ENCODE data around the gene PBX4. TPM values are rescaled to one million over a fixed set of nuclear protein-coding genes. Genes with fewer than 3 reads are reported as not detected.

PBX4 gene
- total RNA-seq, 1 donor from 2014 or later: 0.53 TPM

GRCh38 chr19:19534556-19535265 is 83.8 kb downstream of the PBX4 start:
- FAIRE-seq (no peak), DNase-seq (ENCODE audit: low read depth) (no peak)
- Histone ChIP-seq H3K36me3 (ENCODE audit: control insufficient read depth, insufficient read depth, low read length) (no peaks in the 10 kb centered on the region), H3K27me3 (ENCODE audit: control insufficient read depth, insufficient read depth, low read length) (peaks cover 15% of the 10 kb centered on the region), H3K4me3 (ENCODE audit: low read depth, low read length) (no peak overlapping the region)
- no peak for TF ChIP-seq CTCF (IDR thresholded peaks at IDR 0.05; ENCODE audit: insufficient read depth, low read length, severe bottlenecking)

GRCh38 chr19:19533841-19534240 is 84.6 kb downstream of the PBX4 start:
- FAIRE-seq (no peak), DNase-seq (ENCODE audit: low read depth) (no peak)
- Histone ChIP-seq H3K27me3 (ENCODE audit: control insufficient read depth, insufficient read depth, low read length) (peaks cover 11% of the 10 kb centered on the region), H3K4me3 (ENCODE audit: low read depth, low read length) (no peak overlapping the region), H3K36me3 (ENCODE audit: control insufficient read depth, insufficient read depth, low read length) (peaks cover 1% of the 10 kb centered on the region)
- TF ChIP-seq CTCF (IDR thresholded peaks at IDR 0.05; ENCODE audit: insufficient read depth, low read length, severe bottlenecking): no peak

- no peak overlapping the region for H3K4me3 ChIP-seq (ENCODE audit: low read depth, low read length)
- no peak for FAIRE-seq
Measured at GRCh38 chr19:19532806-19533701, 85.4 kb downstream of the PBX4 start.

GRCh38 chr19:19531951-19532805 is 86.3 kb downstream of the PBX4 start:
- FAIRE-seq (no peak), DNase-seq (ENCODE audit: low read depth) (no peak)
- peaks cover 3% of the 10 kb centered on the region for H3K36me3 ChIP-seq (ENCODE audit: control insufficient read depth, insufficient read depth, low read length)
- TF ChIP-seq CTCF (IDR thresholded peaks at IDR 0.05; ENCODE audit: insufficient read depth, low read length, severe bottlenecking): peak; percentile 99
- H3K4me3 ChIP-seq (ENCODE audit: low read depth, low read length): no peak overlapping the region
- H3K27me3 ChIP-seq (ENCODE audit: control insufficient read depth, insufficient read depth, low read length): peaks cover 3% of the 10 kb centered on the region

More at GRCh38 chr19:19532806-19533701, 85.4 kb downstream of the PBX4 start:
- Histone ChIP-seq H3K36me3 (ENCODE audit: control insufficient read depth, insufficient read depth, low read length) (peaks cover 1% of the 10 kb centered on the region), H3K27me3 (ENCODE audit: control insufficient read depth, insufficient read depth, low read length) (peaks cover 6% of the 10 kb centered on the region)
- no peak for TF ChIP-seq CTCF (IDR thresholded peaks at IDR 0.05; ENCODE audit: insufficient read depth, low read length, severe bottlenecking)
- DNase-seq (ENCODE audit: low read depth): no peak

- Histone ChIP-seq H3K36me3 (ENCODE audit: control insufficient read depth, insufficient read depth, low read length) (peaks cover 6% of the 10 kb centered on the region), H3K27me3 (ENCODE audit: control insufficient read depth, insufficient read depth, low read length) (peaks cover 3% of the 10 kb centered on the region), H3K4me3 (ENCODE audit: low read depth, low read length) (no peak overlapping the region)
- FAIRE-seq (no peak), DNase-seq (ENCODE audit: low read depth) (no peak)
- TF ChIP-seq CTCF (IDR thresholded peaks at IDR 0.05; ENCODE audit: insufficient read depth, low read length, severe bottlenecking): no peak
Measured at GRCh38 chr19:19530889-19531288, 87.6 kb downstream of the PBX4 start.
